ENCODE data around the gene REEP5.

Gene REEP5

GRCh38 chr5:112935675-112936074 is 13.6 kb upstream of the REEP5 start:
- in situ Hi-C loops (cut with HindIII; ENCODE audit: low pct_ligation_motif_present, low pct_unique_long_range_greater_than_20kb, low sequenced_read_pairs), result no loop called here
- DNase-seq, result no peak

GRCh38 chr5:112934366-112934663 is 12.3 kb upstream of the REEP5 start:
- DNase-seq, result no peak
- in situ Hi-C loops (cut with HindIII; ENCODE audit: low pct_ligation_motif_present, low pct_unique_long_range_greater_than_20kb, low sequenced_read_pairs), result no loop called here

- DNase-seq, result no peak
- in situ Hi-C loops (cut with HindIII; ENCODE audit: low pct_ligation_motif_present, low pct_unique_long_range_greater_than_20kb, low sequenced_read_pairs), result no loop called here
Observed at GRCh38 chr5:112933651-112934365, 11.8 kb upstream of the REEP5 start.

GRCh38 chr5:112933105-112933504 is 11.1 kb upstream of the REEP5 start:
- DNase-seq, result no peak
- in situ Hi-C loops (cut with HindIII; ENCODE audit: low pct_ligation_motif_present, low pct_unique_long_range_greater_than_20kb, low sequenced_read_pairs), result no loop called here

GRCh38 chr5:112931473-112931872 is 9.4 kb upstream of the REEP5 start:
- in situ Hi-C loops (cut with HindIII; ENCODE audit: low pct_ligation_motif_present, low pct_unique_long_range_greater_than_20kb, low sequenced_read_pairs), result no loop called here
- no peak for DNase-seq

GRCh38 chr5:112930082-112930344 is 8.0 kb upstream of the REEP5 start:
- in situ Hi-C loops (cut with HindIII; ENCODE audit: low pct_ligation_motif_present, low pct_unique_long_range_greater_than_20kb, low sequenced_read_pairs), result no loop called here
- no peak for DNase-seq

- in situ Hi-C loops (cut with HindIII; ENCODE audit: low pct_ligation_motif_present, low pct_unique_long_range_greater_than_20kb, low sequenced_read_pairs), result no loop called here
- no peak for DNase-seq
Observed at GRCh38 chr5:112929336-112930081, 7.5 kb upstream of the REEP5 start.

GRCh38 chr5:112923988-112924387 is 2.0 kb upstream of the REEP5 start:
- in situ Hi-C loops (cut with HindIII; ENCODE audit: low pct_ligation_motif_present, low pct_unique_long_range_greater_than_20kb, low sequenced_read_pairs), result no loop called here

GRCh38 chr5:112923148-112923917 is 1.3 kb upstream of the REEP5 start:
- in situ Hi-C loops (cut with HindIII; ENCODE audit: low pct_ligation_motif_present, low pct_unique_long_range_greater_than_20kb, low sequenced_read_pairs), result no loop called here
- DNase-seq, result no peak

More at GRCh38 chr5:112923988-112924387, 2.0 kb upstream of the REEP5 start:
- no peak for DNase-seq

- peak; percentile 84 for DNase-seq
- in situ Hi-C loops (cut with HindIII; ENCODE audit: low pct_ligation_motif_present, low pct_unique_long_range_greater_than_20kb, low sequenced_read_pairs), result no loop called here
Observed at GRCh38 chr5:112921026-112921832, 798 bp downstream of the REEP5 start.

- in situ Hi-C loops (cut with HindIII; ENCODE audit: low pct_ligation_motif_present, low pct_unique_long_range_greater_than_20kb, low sequenced_read_pairs), result no loop called here
- no peak for DNase-seq
Observed at GRCh38 chr5:112919972-112920371, 2.1 kb downstream of the REEP5 start.

- in situ Hi-C loops (cut with HindIII; ENCODE audit: low pct_ligation_motif_present, low pct_unique_long_range_greater_than_20kb, low sequenced_read_pairs), result no loop called here
- DNase-seq, result peak; percentile 42
Observed at GRCh38 chr5:112918679-112919078, 3.3 kb downstream of the REEP5 start.

- in situ Hi-C loops (cut with HindIII; ENCODE audit: low pct_ligation_motif_present, low pct_unique_long_range_greater_than_20kb, low sequenced_read_pairs), result no loop called here
Observed at GRCh38 chr5:112918136-112918535, 3.9 kb downstream of the REEP5 start.

GRCh38 chr5:112917453-112917995 is 4.5 kb downstream of the REEP5 start:
- in situ Hi-C loops (cut with HindIII; ENCODE audit: low pct_ligation_motif_present, low pct_unique_long_range_greater_than_20kb, low sequenced_read_pairs), result no loop called here
- DNase-seq, result peak; percentile 7

More at GRCh38 chr5:112918136-112918535, 3.9 kb downstream of the REEP5 start:
- no peak for DNase-seq

- DNase-seq, result no peak
- in situ Hi-C loops (cut with HindIII; ENCODE audit: low pct_ligation_motif_present, low pct_unique_long_range_greater_than_20kb, low sequenced_read_pairs), result no loop called here
Observed at GRCh38 chr5:112915831-112916230, 6.2 kb downstream of the REEP5 start.

GRCh38 chr5:112914584-112914983 is 7.4 kb downstream of the REEP5 start:
- in situ Hi-C loops (cut with HindIII; ENCODE audit: low pct_ligation_motif_present, low pct_unique_long_range_greater_than_20kb, low sequenced_read_pairs), result no loop called here
- peak; percentile 8 for DNase-seq

- DNase-seq, result no peak
- in situ Hi-C loops (cut with HindIII; ENCODE audit: low pct_ligation_motif_present, low pct_unique_long_range_greater_than_20kb, low sequenced_read_pairs), result no loop called here
Observed at GRCh38 chr5:112910529-112910928, 11.5 kb downstream of the REEP5 start.

- DNase-seq, result no peak
Observed at GRCh38 chr5:112908854-112909253, 13.2 kb downstream of the REEP5 start.

GRCh38 chr5:112907166-112907631 is 14.8 kb downstream of the REEP5 start:
- in situ Hi-C loops (cut with HindIII; ENCODE audit: low pct_ligation_motif_present, low pct_unique_long_range_greater_than_20kb, low sequenced_read_pairs), result no loop called here
- DNase-seq, result no peak

More at GRCh38 chr5:112908854-112909253, 13.2 kb downstream of the REEP5 start:
- in situ Hi-C loops (cut with HindIII; ENCODE audit: low pct_ligation_motif_present, low pct_unique_long_range_greater_than_20kb, low sequenced_read_pairs), result no loop called here
